Measurements from ENCODE around the gene TXK. TPM values are rescaled to one million over a fixed set of nuclear protein-coding genes. Genes with fewer than 3 reads are reported as not detected.

TXK gene
- polyA plus RNA-seq, 4 donors: 0.54 to 3.4 (median 1.0) TPM

GRCh38 chr4:48149827-48150370 is 15.8 kb upstream of the TXK start:
- H3K4me3 ChIP-seq (ENCODE audit: low read depth in 1 of 3, low read length in 3 of 3): no peak overlapping the region
- FAIRE-seq (no peak), DNase-seq (no peak)
- 85 to 92% (median 88%) methylated on average over 3 of the region's 3 CpGs for WGBS, 3 donors
- H3K36me3 ChIP-seq (ENCODE audit: control insufficient read depth in 3 of 3, insufficient read depth in 2 of 3, low read depth in 1 of 3, low read length in 3 of 3): peaks cover 0 to 5% (median 5%) of the 10 kb centered on the region in 3 donors
- H3K27ac ChIP-seq (ENCODE audit: low read depth in 1 of 3, low read length in 2 of 3): no peak overlapping the region
- peaks cover 0 to 9% of the 10 kb centered on the region in 2 donors for H3K9me3 ChIP-seq (ENCODE audit: control insufficient read depth in 2 of 2, insufficient read depth in 1 of 2, low read depth in 1 of 2, low read length in 1 of 2)
- H3K27me3 ChIP-seq (ENCODE audit: control insufficient read depth in 3 of 3, insufficient read depth in 3 of 3, low read length in 3 of 3): no peaks in the 10 kb centered on the region
- no peaks in the 10 kb centered on the region for H3K4me1 ChIP-seq (ENCODE audit: control insufficient read depth in 3 of 3, insufficient read depth in 2 of 3, low read depth in 1 of 3, low read length in 2 of 3)

- 92 to 100% (median 98%) methylated on average over 1 of the region's 1 CpG for WGBS, 3 donors
- DNase-seq (no peak), FAIRE-seq (no peak)
- H3K27me3 ChIP-seq (ENCODE audit: control insufficient read depth in 3 of 3, insufficient read depth in 3 of 3, low read length in 3 of 3): no peaks in the 10 kb centered on the region
- H3K4me1 ChIP-seq (ENCODE audit: control insufficient read depth in 3 of 3, insufficient read depth in 2 of 3, low read depth in 1 of 3, low read length in 2 of 3): no peaks in the 10 kb centered on the region
- no peak overlapping the region for H3K27ac ChIP-seq (ENCODE audit: low read depth in 1 of 3, low read length in 2 of 3)
- no peaks in the 10 kb centered on the region for H3K9me3 ChIP-seq (ENCODE audit: control insufficient read depth in 2 of 2, insufficient read depth in 1 of 2, low read depth in 1 of 2, low read length in 1 of 2)
- no peak overlapping the region for H3K4me3 ChIP-seq (ENCODE audit: low read depth in 1 of 3, low read length in 3 of 3)
- peaks cover 0 to 5% (median 3%) of the 10 kb centered on the region in 3 donors for H3K36me3 ChIP-seq (ENCODE audit: control insufficient read depth in 3 of 3, insufficient read depth in 2 of 3, low read depth in 1 of 3, low read length in 3 of 3)
These were observed 13.6 kb upstream of the TXK start for GRCh38 chr4:48147621-48148020.

GRCh38 chr4:48141048-48141447 is 7.0 kb upstream of the TXK start:
- Histone ChIP-seq H3K36me3 (ENCODE audit: control insufficient read depth in 3 of 3, insufficient read depth in 2 of 3, low read depth in 1 of 3, low read length in 3 of 3) (peaks cover 0 to 9% (median 3%) of the 10 kb centered on the region in 3 donors), H3K9me3 (ENCODE audit: control insufficient read depth in 2 of 2, insufficient read depth in 1 of 2, low read depth in 1 of 2, low read length in 1 of 2) (no peaks in the 10 kb centered on the region), H3K27me3 (ENCODE audit: control insufficient read depth in 3 of 3, insufficient read depth in 3 of 3, low read length in 3 of 3) (no peaks in the 10 kb centered on the region), H3K4me3 (ENCODE audit: low read depth in 1 of 3, low read length in 3 of 3) (no peak overlapping the region), H3K4me1 (ENCODE audit: control insufficient read depth in 3 of 3, insufficient read depth in 2 of 3, low read depth in 1 of 3, low read length in 2 of 3) (no peaks in the 10 kb centered on the region), H3K27ac (ENCODE audit: low read depth in 1 of 3, low read length in 2 of 3) (no peak overlapping the region)
- 55 to 60% (median 59%) methylated on average over 2 of the region's 2 CpGs for WGBS, 3 donors
- peak; percentile 81 for FAIRE-seq
- peak; percentile 43 to 54 for DNase-seq

- H3K36me3 ChIP-seq (ENCODE audit: control insufficient read depth in 3 of 3, insufficient read depth in 2 of 3, low read depth in 1 of 3, low read length in 3 of 3): peaks cover 0 to 13% (median 0%) of the 10 kb centered on the region in 3 donors
- no peak overlapping the region for H3K27ac ChIP-seq (ENCODE audit: low read depth in 1 of 3, low read length in 2 of 3)
- H3K9me3 ChIP-seq (ENCODE audit: control insufficient read depth in 2 of 2, insufficient read depth in 1 of 2, low read depth in 1 of 2, low read length in 1 of 2): no peaks in the 10 kb centered on the region
- 77 to 80% (median 77%) methylated on average over 3 of the region's 3 CpGs for WGBS, 3 donors
- DNase-seq (no peak), FAIRE-seq (no peak)
- no peaks in the 10 kb centered on the region for H3K4me1 ChIP-seq (ENCODE audit: control insufficient read depth in 3 of 3, insufficient read depth in 2 of 3, low read depth in 1 of 3, low read length in 2 of 3)
- no peak overlapping the region for H3K4me3 ChIP-seq (ENCODE audit: low read depth in 1 of 3, low read length in 3 of 3)
- no peaks in the 10 kb centered on the region for H3K27me3 ChIP-seq (ENCODE audit: control insufficient read depth in 3 of 3, insufficient read depth in 3 of 3, low read length in 3 of 3)
These were observed 5.6 kb upstream of the TXK start for GRCh38 chr4:48139691-48140090.

GRCh38 chr4:48138936-48139335 is 4.9 kb upstream of the TXK start:
- no peaks in the 10 kb centered on the region for H3K4me1 ChIP-seq (ENCODE audit: control insufficient read depth in 3 of 3, insufficient read depth in 2 of 3, low read depth in 1 of 3, low read length in 2 of 3)
- no peaks in the 10 kb centered on the region for H3K9me3 ChIP-seq (ENCODE audit: control insufficient read depth in 2 of 2, insufficient read depth in 1 of 2, low read depth in 1 of 2, low read length in 1 of 2)
- WGBS, 3 donors: 42 to 54% (median 51%) methylated on average over 3 of the region's 3 CpGs
- H3K27ac ChIP-seq (ENCODE audit: low read depth in 1 of 3, low read length in 2 of 3): peak overlapping the region in 1 of 3 donors; percentile 64
- H3K4me3 ChIP-seq (ENCODE audit: low read depth in 1 of 3, low read length in 3 of 3): no peak overlapping the region
- peaks cover 0 to 13% (median 0%) of the 10 kb centered on the region in 3 donors for H3K36me3 ChIP-seq (ENCODE audit: control insufficient read depth in 3 of 3, insufficient read depth in 2 of 3, low read depth in 1 of 3, low read length in 3 of 3)
- no peaks in the 10 kb centered on the region for H3K27me3 ChIP-seq (ENCODE audit: control insufficient read depth in 3 of 3, insufficient read depth in 3 of 3, low read length in 3 of 3)
- FAIRE-seq (no peak), DNase-seq (peak; percentile 20 to 51)

- 86 to 94% (median 92%) methylated on average over 7 of the region's 7 CpGs for WGBS, 3 donors
- H3K9me3 ChIP-seq (ENCODE audit: control insufficient read depth in 2 of 2, insufficient read depth in 1 of 2, low read depth in 1 of 2, low read length in 1 of 2): no peaks in the 10 kb centered on the region
- H3K36me3 ChIP-seq (ENCODE audit: control insufficient read depth in 3 of 3, insufficient read depth in 2 of 3, low read depth in 1 of 3, low read length in 3 of 3): peaks cover 0 to 10% (median 0%) of the 10 kb centered on the region in 3 donors
- FAIRE-seq: no peak
- no peaks in the 10 kb centered on the region for H3K27me3 ChIP-seq (ENCODE audit: control insufficient read depth in 3 of 3, insufficient read depth in 3 of 3, low read length in 3 of 3)
- no peaks in the 10 kb centered on the region for H3K4me1 ChIP-seq (ENCODE audit: control insufficient read depth in 3 of 3, insufficient read depth in 2 of 3, low read depth in 1 of 3, low read length in 2 of 3)
- no peak for DNase-seq
- no peak overlapping the region for H3K4me3 ChIP-seq (ENCODE audit: low read depth in 1 of 3, low read length in 3 of 3)
- peak overlapping the region in 1 of 3 donors; percentile 64 for H3K27ac ChIP-seq (ENCODE audit: low read depth in 1 of 3, low read length in 2 of 3)
These were observed 4.5 kb upstream of the TXK start for GRCh38 chr4:48138511-48138910.

- no peaks in the 10 kb centered on the region for H3K27me3 ChIP-seq (ENCODE audit: control insufficient read depth in 3 of 3, insufficient read depth in 3 of 3, low read length in 3 of 3)
- peak overlapping the region in 2 of 3 donors; percentile 29 to 44 for H3K27ac ChIP-seq (ENCODE audit: low read depth in 1 of 3, low read length in 2 of 3)
- no peak overlapping the region for H3K4me3 ChIP-seq (ENCODE audit: low read depth in 1 of 3, low read length in 3 of 3)
- H3K36me3 ChIP-seq (ENCODE audit: control insufficient read depth in 3 of 3, insufficient read depth in 2 of 3, low read depth in 1 of 3, low read length in 3 of 3): peaks cover 0 to 10% (median 0%) of the 10 kb centered on the region in 3 donors
- no peaks in the 10 kb centered on the region for H3K4me1 ChIP-seq (ENCODE audit: control insufficient read depth in 3 of 3, insufficient read depth in 2 of 3, low read depth in 1 of 3, low read length in 2 of 3)
- FAIRE-seq (no peak), DNase-seq (peak in 1 of 2 donors; percentile 33)
- no peaks in the 10 kb centered on the region for H3K9me3 ChIP-seq (ENCODE audit: control insufficient read depth in 2 of 2, insufficient read depth in 1 of 2, low read depth in 1 of 2, low read length in 1 of 2)
These were observed 3.8 kb upstream of the TXK start for GRCh38 chr4:48137846-48138245.

GRCh38 chr4:48133669-48134068 is 381 bp downstream of the TXK start:
- Histone ChIP-seq H3K36me3 (ENCODE audit: control insufficient read depth in 3 of 3, insufficient read depth in 2 of 3, low read depth in 1 of 3, low read length in 3 of 3) (peaks cover 0 to 10% (median 0%) of the 10 kb centered on the region in 3 donors), H3K27me3 (ENCODE audit: control insufficient read depth in 3 of 3, insufficient read depth in 3 of 3, low read length in 3 of 3) (no peaks in the 10 kb centered on the region), H3K4me1 (ENCODE audit: control insufficient read depth in 3 of 3, insufficient read depth in 2 of 3, low read depth in 1 of 3, low read length in 2 of 3) (peaks cover 0 to 8% (median 0%) of the 10 kb centered on the region in 3 donors), H3K4me3 (ENCODE audit: low read depth in 1 of 3, low read length in 3 of 3) (no peak overlapping the region), H3K27ac (ENCODE audit: low read depth in 1 of 3, low read length in 2 of 3) (peak overlapping the region in 1 of 3 donors; percentile 38), H3K9me3 (ENCODE audit: control insufficient read depth in 2 of 2, insufficient read depth in 1 of 2, low read depth in 1 of 2, low read length in 1 of 2) (no peaks in the 10 kb centered on the region)
- no peak for FAIRE-seq
- no peak for DNase-seq

GRCh38 chr4:48131736-48132135 is 2.3 kb downstream of the TXK start:
- Histone ChIP-seq H3K4me3 (ENCODE audit: low read depth in 1 of 3, low read length in 3 of 3) (no peak overlapping the region), H3K27me3 (ENCODE audit: control insufficient read depth in 3 of 3, insufficient read depth in 3 of 3, low read length in 3 of 3) (no peaks in the 10 kb centered on the region), H3K4me1 (ENCODE audit: control insufficient read depth in 3 of 3, insufficient read depth in 2 of 3, low read depth in 1 of 3, low read length in 2 of 3) (peaks cover 0 to 13% (median 4%) of the 10 kb centered on the region in 3 donors), H3K27ac (ENCODE audit: low read depth in 1 of 3, low read length in 2 of 3) (no peak overlapping the region), H3K36me3 (ENCODE audit: control insufficient read depth in 3 of 3, insufficient read depth in 2 of 3, low read depth in 1 of 3, low read length in 3 of 3) (peaks cover 0 to 8% (median 0%) of the 10 kb centered on the region in 3 donors), H3K9me3 (ENCODE audit: control insufficient read depth in 2 of 2, insufficient read depth in 1 of 2, low read depth in 1 of 2, low read length in 1 of 2) (no peaks in the 10 kb centered on the region)
- FAIRE-seq (no peak), DNase-seq (no peak)
- 56 to 63% (median 60%) methylated on average over 4 of the region's 4 CpGs for WGBS, 3 donors

All from small intestine (tissue), 7 donors.